A549 (cell line): ENCODE measurements around the gene CRYBB2. TPM values are rescaled to one million over a fixed set of nuclear protein-coding genes. Genes with fewer than 3 reads are reported as not detected.
"Not testable (repeated sequence)": the region's sequence is repeated elsewhere in the genome, so short reads cannot be mapped to it uniquely, and the experiment has no call there.

Experiments
- ATAC-seq, 2 experiments: fragments of 200-7000 bp in 1 of 2; fragments of >200 bp in 1 of 2; cut with Nextera tagmentation in 1 of 2; cut with Tn5 transposase in 1 of 2; 3 replicates each; pipeline versions ENCODE4 v1.8.0 to v1.9.1; 2018 to 2020; ENCODE audit warnings: mild to moderate bottlenecking in 1 of 2, moderate library complexity in 1 of 2
- CTCF ChIA-PET: fragments of 300-600 bp; sonication (Branson Sonifier 250); formaldehyde crosslinking; extraction: SDS; loops from one replicate; lab custom pipeline; 2021; ENCODE audit warnings: antibody characterized with exemption, inconsistent platforms; lab: Yijun Ruan, JAX
- POLR2A ChIA-PET: fragments of 350-600 bp; formaldehyde crosslinking; extraction: SDS; loops from one replicate; lab custom pipeline; 2021; ENCODE audit warnings: antibody characterized with exemption, inconsistent platforms; lab: Yijun Ruan, JAX
- DNase-seq, 2 experiments: peaks; one replicate each; pipeline versions ENCODE4 v3.0.0 to v3.0.0-alpha.2; 2011 to 2016; ENCODE audit warnings: low read depth in 1 of 2, low spot score in 1 of 2
- FAIRE-seq: peaks from 2 replicates; lab custom pipeline; 2011; peaks lifted over from hg19 to GRCh38; lab: Jason Lieb, UNC
- H3K27ac ChIP-seq, 2 experiments: fragments of >200 bp; sonication (Bioruptor Twin); formaldehyde crosslinking; 3 replicates each; pipeline ENCODE4 v1.5.1; 2016 to 2017
- H3K4me1 ChIP-seq: fragments of >200 bp; sonication (Bioruptor Twin); formaldehyde crosslinking; 3 replicates; pipeline ENCODE4 v1.6.1; 2016
- H3K4me2 ChIP-seq: fragments of >200 bp; sonication (Bioruptor Twin); formaldehyde crosslinking; 3 replicates; pipeline ENCODE4 v1.6.1; 2016
- H3K4me3 ChIP-seq: fragments of >200 bp; sonication (Bioruptor Twin); formaldehyde crosslinking; 3 replicates; pipeline ENCODE4 v1.5.1; 2016
- H3K9me3 ChIP-seq: fragments of >200 bp; sonication (Bioruptor Twin); formaldehyde crosslinking; 3 replicates; pipeline ENCODE4 v1.6.1; 2016
- CEBPB ChIP-seq, 2 experiments: fragments of >200 bp in 1 of 2; sonication (Bioruptor Twin) in 1 of 2; formaldehyde crosslinking in 1 of 2; IDR thresholded peaks; 2 replicates each; pipeline ENCODE4 v1.6.1; 2012 to 2016
- CHD2 ChIP-seq: fragments of 150-350 bp; IDR thresholded peaks from 2 replicates; pipeline ENCODE4 v1.6.1; 2014; ENCODE audit warnings: low read length; ENCODE audit not compliant: partially characterized antibody
- E2F6 ChIP-seq: IDR thresholded peaks from 2 replicates; pipeline ENCODE4 v1.6.1; 2012; ENCODE audit warnings: low read depth, borderline replicate concordance
- EHF ChIP-seq: fragments of 250-450 bp; sonication (Bioruptor Pico); IDR thresholded peaks from 2 replicates; pipeline ENCODE4 v1.5.0; 2020; ENCODE audit warnings: mild to moderate bottlenecking
- ELK1 ChIP-seq: fragments of 150-350 bp; IDR thresholded peaks from 2 replicates; pipeline ENCODE4 v1.6.1; 2014; ENCODE audit warnings: low read depth, mild to moderate bottlenecking, low read length
- FOSB ChIP-seq: fragments of 250-450 bp; sonication (Bioruptor Pico); IDR thresholded peaks from 2 replicates; pipeline ENCODE4 v1.5.0; 2020; ENCODE audit warnings: mild to moderate bottlenecking, moderate library complexity
- FOXS1 ChIP-seq: fragments of 250-450 bp; sonication (Bioruptor Pico); IDR thresholded peaks from 2 replicates; pipeline ENCODE4 v1.5.0; 2020; ENCODE audit warnings: mild to moderate bottlenecking, moderate library complexity
- HDAC2 ChIP-seq: fragments of 200-600 bp; sonication (generic); IDR thresholded peaks from 2 replicates; pipeline ENCODE4 v1.6.1; 2016
- HOXB13 ChIP-seq: fragments of 250-450 bp; sonication (Bioruptor Pico); IDR thresholded peaks from 2 replicates; pipeline ENCODE4 v1.5.0; 2020; ENCODE audit warnings: low read depth, mild to moderate bottlenecking, moderate library complexity
- HOXB5 ChIP-seq: fragments of 250-450 bp; sonication (Bioruptor Pico); IDR thresholded peaks from 2 replicates; pipeline ENCODE4 v1.5.0; 2020; ENCODE audit warnings: mild to moderate bottlenecking, moderate library complexity
- PHF8 ChIP-seq: fragments of 200-600 bp; sonication (generic); IDR thresholded peaks from 2 replicates; pipeline ENCODE4 v1.6.1; 2016; ENCODE audit warnings: low read depth, mild to moderate bottlenecking, antibody characterized with exemption, moderate library complexity, borderline replicate concordance
- RFX5 ChIP-seq: fragments of 450-650 bp; IDR thresholded peaks from 2 replicates; pipeline ENCODE4 v1.7.1; 2014; ENCODE audit warnings: antibody characterized with exemption, mild to moderate bottlenecking, moderate library complexity
- RNF2 ChIP-seq: fragments of 200-600 bp; sonication (generic); IDR thresholded peaks from 2 replicates; pipeline ENCODE4 v1.6.1; 2016; ENCODE audit warnings: low read depth, mild to moderate bottlenecking, antibody characterized with exemption, moderate library complexity, borderline replicate concordance
- TFCP2L1 ChIP-seq: fragments of 250-450 bp; sonication (Bioruptor Pico); IDR thresholded peaks from 2 replicates; pipeline ENCODE4 v1.5.0; 2021; ENCODE audit warnings: mild to moderate bottlenecking
- WGBS: methylation state at CpG from one replicate; pipeline ENCODE4 v1.1.6; 2017; ENCODE audit errors: missing lambda C conversion rate; 5-methylcytosine and 5-hydroxymethylcytosine counted together
- polyA plus RNA-seq, 4 experiments: library from polyadenylated mRNA; depleted of rRNA in 3 of 4; stranded (reverse); fragments of >200 nt; fragmentation: RNase III in 1 of 4; extraction: RNeasy Plus Mini Kit Qiagen cat#74134 plus additional on column Dnase treatment in 1 of 4; gene quantifications; 2 replicates in 3 of 4; 3 replicates in 1 of 4; pipeline ENCODE4 v1.2.3, GENCODE V29; 2011 to 2017
- TF ChIP-seq, protein P1 (sequence below): fragments of 450-650 bp; IDR thresholded peaks from 2 replicates; pipeline ENCODE4 v1.6.1; 2014; ENCODE audit warnings: antibody characterized with exemption
- TF ChIP-seq, protein P2 (sequence below): fragments of >200 bp; sonication (Bioruptor Twin); formaldehyde crosslinking; IDR thresholded peaks from 2 replicates; pipeline ENCODE4 v1.6.1; 2016
- TF ChIP-seq, protein P3 (sequence below): fragments of 200-600 bp; sonication (generic); IDR thresholded peaks from 2 replicates; pipeline ENCODE4 v1.6.1; 2016; ENCODE audit warnings: antibody characterized with exemption, mild to moderate bottlenecking, moderate library complexity

The CRYBB2 gene
- polyA plus RNA-seq, 2 of the 4 experiments (the other 2 are of a cell fraction): not detected

DNA sequence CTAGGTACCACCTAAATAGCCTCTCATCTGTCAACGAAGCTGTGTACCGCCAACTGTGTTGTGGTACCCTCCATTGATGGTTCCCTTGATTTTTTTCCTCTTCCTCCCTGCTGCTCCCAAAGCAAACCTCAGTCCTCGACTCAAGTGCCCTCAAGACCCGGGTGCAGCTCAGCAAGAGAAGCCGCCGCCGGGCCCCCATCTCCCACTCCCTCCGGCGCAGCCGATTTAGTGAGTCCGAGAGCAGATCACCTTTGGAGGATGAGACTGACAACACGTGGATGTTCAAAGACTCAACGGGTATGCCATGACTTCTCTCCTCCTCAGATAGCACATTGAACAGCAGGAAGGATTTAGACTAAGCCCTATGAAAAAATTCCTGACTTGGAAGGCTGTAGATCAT is 42.2 kb upstream of the CRYBB2 start:
- FAIRE-seq: no peak
- Histone ChIP-seq H3K9me3 (no peaks in the 10 kb centered on the region; the same call in 2 of the 3 replicates), H3K4me1 (no peaks in the 10 kb centered on the region), H3K27ac (no peak overlapping the region), H3K4me2 (no peak overlapping the region), H3K4me3 (no peak overlapping the region)
- 89% methylated on average over 13 of the region's 13 CpGs for WGBS
- ATAC-seq: no peak
- no peak for TF ChIP-seq HOXB5 (CRISPR knock-in tag)
- TF ChIP-seq EHF: no peak
- no peak for TF ChIP-seq RFX5
- CTCF ChIA-PET: interaction anchor here (1.6 kb wide), 1 partner anchor 25 kb away, joined by 6 read pairs; no protein-coding TSS in a partner anchor
- POLR2A ChIA-PET: no interaction called here
- no peak for DNase-seq

- ChIA-PET POLR2A (no interaction called here), CTCF (interaction anchor here (0.6 kb wide), 1 partner anchor 20 kb away, joined by 3 read pairs; no protein-coding TSS in a partner anchor)
- 100% methylated on average over 2 of the region's 9 CpGs for WGBS
- Histone ChIP-seq H3K27ac (no peak overlapping the region), H3K4me3 (no peak overlapping the region), H3K4me2 (no peak overlapping the region), H3K4me1 (no peaks in the 10 kb centered on the region)
- no peak for ATAC-seq
- FAIRE-seq: no peak
- TF ChIP-seq ELK1: no peak
- TF ChIP-seq FOXS1: no peak
- TF ChIP-seq E2F6: no peak
- no peak for TF ChIP-seq HDAC2
- no peak for TF ChIP-seq PHF8
- TF ChIP-seq RNF2: no peak
- no peak for TF ChIP-seq HOXB5 (CRISPR knock-in tag)
- TF ChIP-seq, protein P1, sequence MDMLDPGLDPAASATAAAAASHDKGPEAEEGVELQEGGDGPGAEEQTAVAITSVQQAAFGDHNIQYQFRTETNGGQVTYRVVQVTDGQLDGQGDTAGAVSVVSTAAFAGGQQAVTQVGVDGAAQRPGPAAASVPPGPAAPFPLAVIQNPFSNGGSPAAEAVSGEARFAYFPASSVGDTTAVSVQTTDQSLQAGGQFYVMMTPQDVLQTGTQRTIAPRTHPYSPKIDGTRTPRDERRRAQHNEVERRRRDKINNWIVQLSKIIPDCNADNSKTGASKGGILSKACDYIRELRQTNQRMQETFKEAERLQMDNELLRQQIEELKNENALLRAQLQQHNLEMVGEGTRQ: no peak
- TF ChIP-seq EHF: no peak
- TF ChIP-seq FOSB (CRISPR knock-in tag): no peak
- TF ChIP-seq, protein P2, sequence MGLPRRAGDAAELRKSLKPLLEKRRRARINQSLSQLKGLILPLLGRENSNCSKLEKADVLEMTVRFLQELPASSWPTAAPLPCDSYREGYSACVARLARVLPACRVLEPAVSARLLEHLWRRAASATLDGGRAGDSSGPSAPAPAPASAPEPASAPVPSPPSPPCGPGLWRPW: no peak
- TF ChIP-seq, protein P3, sequence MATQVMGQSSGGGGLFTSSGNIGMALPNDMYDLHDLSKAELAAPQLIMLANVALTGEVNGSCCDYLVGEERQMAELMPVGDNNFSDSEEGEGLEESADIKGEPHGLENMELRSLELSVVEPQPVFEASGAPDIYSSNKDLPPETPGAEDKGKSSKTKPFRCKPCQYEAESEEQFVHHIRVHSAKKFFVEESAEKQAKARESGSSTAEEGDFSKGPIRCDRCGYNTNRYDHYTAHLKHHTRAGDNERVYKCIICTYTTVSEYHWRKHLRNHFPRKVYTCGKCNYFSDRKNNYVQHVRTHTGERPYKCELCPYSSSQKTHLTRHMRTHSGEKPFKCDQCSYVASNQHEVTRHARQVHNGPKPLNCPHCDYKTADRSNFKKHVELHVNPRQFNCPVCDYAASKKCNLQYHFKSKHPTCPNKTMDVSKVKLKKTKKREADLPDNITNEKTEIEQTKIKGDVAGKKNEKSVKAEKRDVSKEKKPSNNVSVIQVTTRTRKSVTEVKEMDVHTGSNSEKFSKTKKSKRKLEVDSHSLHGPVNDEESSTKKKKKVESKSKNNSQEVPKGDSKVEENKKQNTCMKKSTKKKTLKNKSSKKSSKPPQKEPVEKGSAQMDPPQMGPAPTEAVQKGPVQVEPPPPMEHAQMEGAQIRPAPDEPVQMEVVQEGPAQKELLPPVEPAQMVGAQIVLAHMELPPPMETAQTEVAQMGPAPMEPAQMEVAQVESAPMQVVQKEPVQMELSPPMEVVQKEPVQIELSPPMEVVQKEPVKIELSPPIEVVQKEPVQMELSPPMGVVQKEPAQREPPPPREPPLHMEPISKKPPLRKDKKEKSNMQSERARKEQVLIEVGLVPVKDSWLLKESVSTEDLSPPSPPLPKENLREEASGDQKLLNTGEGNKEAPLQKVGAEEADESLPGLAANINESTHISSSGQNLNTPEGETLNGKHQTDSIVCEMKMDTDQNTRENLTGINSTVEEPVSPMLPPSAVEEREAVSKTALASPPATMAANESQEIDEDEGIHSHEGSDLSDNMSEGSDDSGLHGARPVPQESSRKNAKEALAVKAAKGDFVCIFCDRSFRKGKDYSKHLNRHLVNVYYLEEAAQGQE: no peak
- TF ChIP-seq CEBPB (IDR thresholded peaks at IDR 0.05): no peak
- TF ChIP-seq HOXB13 (CRISPR knock-in tag): no peak
- TF ChIP-seq CHD2: no peak
- TF ChIP-seq TFCP2L1 (CRISPR knock-in tag): no peak
- TF ChIP-seq, all 56 proteins: peak for 0
- no peak for DNase-seq
- no peaks in the 10 kb centered on the region; the same call in 2 of the 3 replicates for H3K9me3 ChIP-seq
Observed at GRCh38 chr22:25177895-25178294, 41.5 kb upstream of the CRYBB2 start.

DNA sequence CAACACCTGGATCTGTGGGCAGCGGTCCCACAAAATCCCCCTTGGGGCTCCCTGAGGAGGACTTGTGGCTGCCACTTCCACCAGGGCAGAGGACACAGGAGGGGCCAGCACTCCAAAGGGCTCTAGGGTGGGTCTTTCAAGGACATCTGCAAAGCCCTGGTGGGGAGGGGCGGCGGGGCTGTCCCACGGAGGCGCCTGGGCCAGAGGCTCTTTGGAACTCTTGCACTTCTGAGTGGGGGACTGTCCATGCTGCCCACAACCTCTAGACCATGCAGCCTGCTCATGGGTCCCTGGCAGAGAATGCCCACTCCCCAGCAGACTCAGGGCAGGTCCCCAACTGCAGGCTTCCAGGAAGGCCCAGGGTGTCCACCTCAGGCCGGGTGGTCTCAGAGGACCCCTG is 41.1 kb upstream of the CRYBB2 start:
- H3K27ac ChIP-seq, H3K9me3 ChIP-seq, POLR2A ChIA-PET, H3K4me1 ChIP-seq, DNase-seq, H3K4me3 ChIP-seq, ATAC-seq, FAIRE-seq, H3K4me2 ChIP-seq: not testable (repeated sequence)
- CTCF ChIA-PET: interaction anchor here (0.6 kb wide), 1 partner anchor 20 kb away, joined by 3 read pairs; no protein-coding TSS in a partner anchor
- WGBS: no CpG with 5 or more reads among the region's 6 CpGs

- 96% methylated on average over 43 of the region's 63 CpGs for WGBS
- FAIRE-seq, H3K27ac ChIP-seq, H3K9me3 ChIP-seq, POLR2A ChIA-PET, H3K4me1 ChIP-seq, H3K4me2 ChIP-seq, H3K4me3 ChIP-seq, DNase-seq: not testable (repeated sequence)
- ATAC-seq: peak in 1 of 2 experiments; percentile 44; a peak in 1 of 6 replicates
- CTCF ChIA-PET: interaction anchor here (1.2 kb wide), 1 partner anchor 9 kb away, joined by 3 read pairs; no protein-coding TSS in a partner anchor
Observed at GRCh38 chr22:25178869-25179631, 40.4 kb upstream of the CRYBB2 start.
